Left renal cortex interstitium (tissue), 4 donors: ENCODE data around the gene GAS7. TPM values are rescaled to one million over a fixed set of nuclear protein-coding genes. Genes with fewer than 3 reads are reported as not detected.

Experiments used
- DNase-seq, 4 donors: peaks; one replicate each; pipeline ENCODE4 v3.0.0-alpha.2; 2013; ENCODE audit warnings: low read depth in 4 of 4, low spot score in 2 of 4, missing footprints in 1 of 4
- polyA plus RNA-seq, 4 donors: library from polyadenylated mRNA; unstranded; fragments of 120-200 nt; gene quantifications; one replicate each; pipeline ENCODE4 v1.2.1, GENCODE V29; 2013; ENCODE audit not compliant: insufficient read length in 4 of 4

The GAS7 gene
- polyA plus RNA-seq, 4 donors: 14.0 to 18.4 (median 17.4) TPM

GRCh38 chr17:10172778-10173177 lies 25.6 kb downstream of the GAS7 start:
- DNase-seq: no peak

DNA sequence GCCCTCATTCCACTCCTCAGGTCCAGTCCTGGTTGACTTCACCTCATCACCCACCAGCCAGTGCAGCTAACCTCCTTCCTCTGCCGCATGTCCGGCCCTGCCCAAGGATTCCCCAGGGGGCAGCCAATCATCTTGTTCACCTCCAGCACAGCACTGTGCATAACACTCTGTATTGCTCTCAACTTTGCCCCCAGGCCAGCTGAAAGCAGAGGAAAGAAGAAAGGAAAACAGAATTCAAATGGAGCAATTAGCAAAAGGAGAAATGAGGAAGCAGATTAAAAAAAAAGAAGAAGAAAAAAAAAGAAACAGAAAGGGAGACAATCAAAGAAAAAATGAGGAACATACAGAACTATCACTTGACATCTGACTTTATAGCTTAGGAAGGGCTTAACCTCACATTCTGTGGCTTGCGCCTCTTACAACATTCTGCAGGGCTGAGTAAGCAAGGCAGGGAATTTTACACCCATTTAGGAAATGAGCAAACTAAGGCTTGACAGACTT lies 26.1 kb downstream of the GAS7 start:
- DNase-seq: no peak

DNA sequence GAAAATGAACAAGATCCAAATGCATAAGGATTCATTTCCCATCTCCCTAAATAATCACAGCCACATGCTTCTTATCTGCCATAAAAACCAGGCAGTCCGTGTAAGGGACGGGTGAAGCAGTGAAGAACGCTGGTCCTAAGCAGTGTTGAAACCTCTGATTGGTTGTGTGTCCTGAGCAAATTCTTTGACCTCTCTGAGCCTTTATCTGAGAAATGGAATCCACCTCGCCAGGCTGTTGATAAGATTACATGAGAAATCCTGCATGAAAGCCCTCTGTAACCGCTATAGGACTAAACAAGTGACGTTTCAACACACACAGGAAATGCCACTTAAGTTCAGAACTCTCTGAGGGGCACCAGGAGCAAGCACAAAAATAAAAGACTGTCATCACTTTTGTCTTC lies 26.8 kb downstream of the GAS7 start:
- DNase-seq: no peak

DNA sequence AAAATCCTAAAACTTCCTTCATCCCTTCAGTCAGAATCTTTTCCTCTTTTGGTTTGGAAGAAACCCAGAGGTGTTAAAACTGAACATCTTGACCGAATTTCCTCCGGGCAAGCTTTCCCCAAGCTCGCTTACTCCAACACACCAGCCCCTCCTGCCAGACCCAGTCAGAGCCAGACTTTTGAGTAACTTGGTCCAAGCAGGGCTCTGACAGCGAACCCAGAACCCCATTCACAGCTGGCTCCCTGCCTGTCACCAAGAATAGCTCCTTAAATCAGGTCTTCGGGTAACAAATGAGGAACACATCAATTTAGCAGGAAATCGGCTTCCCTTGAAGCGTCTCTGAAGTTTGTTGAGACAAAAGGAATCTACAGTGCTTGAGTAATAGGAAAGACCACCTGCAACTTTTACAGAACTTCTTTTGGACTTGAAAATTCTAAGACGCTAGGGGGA lies 27.3 kb downstream of the GAS7 start:
- no peak for DNase-seq

DNA sequence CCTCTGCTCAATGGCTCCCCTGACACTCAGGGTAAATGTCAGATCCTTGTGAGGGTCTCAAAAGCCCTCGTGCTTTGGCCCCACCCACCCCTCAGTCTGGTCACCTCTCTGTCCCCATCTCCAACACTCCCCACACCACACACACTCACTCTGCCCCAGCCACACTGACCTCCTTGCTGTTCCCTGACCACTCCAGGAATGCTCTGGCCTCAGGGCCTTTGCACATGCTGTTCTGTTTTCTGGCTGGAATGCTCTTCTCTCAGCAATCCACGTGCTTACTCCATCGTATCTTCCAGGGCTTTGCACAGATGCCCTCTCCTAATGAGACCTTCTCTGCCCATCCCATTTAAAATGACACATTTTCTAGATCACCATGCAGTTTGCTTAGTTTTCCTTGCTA lies 28.2 kb downstream of the GAS7 start:
- DNase-seq: no peak

GRCh38 chr17:10169290-10169689 lies 29.1 kb downstream of the GAS7 start:
- no peak for DNase-seq

GRCh38 chr17:10166176-10166935 lies 32.0 kb downstream of the GAS7 start:
- no peak for DNase-seq

GRCh38 chr17:10162096-10162495 lies 36.3 kb downstream of the GAS7 start:
- no peak for DNase-seq

DNA sequence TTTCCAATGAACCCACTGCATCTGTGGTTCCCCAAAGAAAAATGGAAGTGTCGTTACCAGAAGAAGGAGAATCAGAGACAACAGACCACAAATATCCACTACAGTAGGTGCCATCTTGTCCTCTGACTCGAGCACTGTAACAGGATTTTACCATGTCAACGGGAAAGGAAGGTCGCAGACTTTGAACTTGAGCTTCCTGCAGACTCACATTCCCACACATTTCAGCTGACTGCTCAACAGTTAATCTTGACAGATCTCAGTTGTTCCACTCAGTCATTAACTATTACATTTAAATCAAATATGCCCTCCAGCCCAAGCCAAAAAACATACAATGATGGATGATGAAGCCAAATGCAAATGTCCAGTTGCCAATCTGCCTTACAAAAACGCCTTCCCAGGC lies 37.0 kb downstream of the GAS7 start:
- no peak for DNase-seq

GRCh38 chr17:10156948-10157607 lies 41.3 kb downstream of the GAS7 start:
- no peak for DNase-seq

DNA sequence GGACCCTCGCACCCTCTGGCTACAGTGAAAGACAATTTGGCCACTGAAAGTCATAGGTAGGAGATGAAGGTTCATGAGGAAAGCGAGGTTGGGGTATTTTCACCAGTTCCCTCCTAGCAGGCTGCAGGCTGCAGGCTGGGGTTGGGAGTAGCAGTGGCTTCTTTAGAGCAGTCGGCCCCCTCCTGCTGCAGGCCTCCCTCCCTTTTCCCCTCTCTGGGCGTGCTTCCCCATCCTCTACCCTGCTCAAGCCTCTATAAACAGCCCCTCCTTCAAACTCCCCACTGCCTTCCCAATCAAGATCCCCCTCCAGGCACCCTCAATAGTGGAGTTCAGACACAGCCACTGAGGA lies 41.8 kb downstream of the GAS7 start:
- no peak for DNase-seq

GRCh38 chr17:10156077-10156435 lies 42.4 kb downstream of the GAS7 start:
- no peak for DNase-seq

GRCh38 chr17:10155371-10156076 lies 42.9 kb downstream of the GAS7 start:
- DNase-seq: no peak

DNA sequence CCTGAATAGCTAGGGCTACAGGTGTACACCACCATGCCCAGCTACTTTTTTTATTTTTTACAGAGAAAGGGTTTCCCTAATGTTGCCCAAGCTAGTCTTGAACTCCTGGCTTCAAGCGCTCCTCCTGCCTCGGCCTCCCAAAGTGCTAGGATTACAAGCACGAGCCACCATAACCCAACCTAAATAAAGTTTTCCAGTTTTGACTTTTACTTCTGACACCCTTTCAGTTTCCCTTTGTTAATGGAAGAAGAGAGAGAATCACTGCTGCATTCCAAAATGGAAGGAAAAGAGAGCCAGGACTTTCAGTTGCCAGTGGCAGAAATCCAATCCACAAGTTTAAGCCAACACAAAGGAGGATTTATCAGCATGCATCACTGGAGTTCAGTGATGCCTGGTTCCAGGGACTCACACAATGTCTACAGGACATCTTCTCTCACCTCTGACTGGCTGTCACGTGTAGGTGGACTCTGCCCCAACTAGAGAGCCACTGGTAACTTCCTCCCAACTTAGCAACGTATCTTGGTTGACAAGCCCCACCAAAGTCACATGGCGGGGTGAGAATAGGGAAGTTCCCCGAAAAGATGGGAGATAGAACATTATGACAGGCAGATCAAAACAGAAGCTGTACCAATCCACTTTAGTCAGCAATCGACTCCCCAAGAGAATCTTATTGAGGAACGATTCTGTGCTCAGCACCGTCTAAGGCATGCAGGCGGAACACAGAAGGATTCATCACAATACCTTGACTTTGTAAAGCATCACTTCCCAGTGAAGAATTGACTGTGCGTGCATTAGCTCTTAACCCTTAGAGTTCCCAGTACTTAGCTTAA lies 46.5 kb downstream of the GAS7 start:
- no peak for DNase-seq

DNA sequence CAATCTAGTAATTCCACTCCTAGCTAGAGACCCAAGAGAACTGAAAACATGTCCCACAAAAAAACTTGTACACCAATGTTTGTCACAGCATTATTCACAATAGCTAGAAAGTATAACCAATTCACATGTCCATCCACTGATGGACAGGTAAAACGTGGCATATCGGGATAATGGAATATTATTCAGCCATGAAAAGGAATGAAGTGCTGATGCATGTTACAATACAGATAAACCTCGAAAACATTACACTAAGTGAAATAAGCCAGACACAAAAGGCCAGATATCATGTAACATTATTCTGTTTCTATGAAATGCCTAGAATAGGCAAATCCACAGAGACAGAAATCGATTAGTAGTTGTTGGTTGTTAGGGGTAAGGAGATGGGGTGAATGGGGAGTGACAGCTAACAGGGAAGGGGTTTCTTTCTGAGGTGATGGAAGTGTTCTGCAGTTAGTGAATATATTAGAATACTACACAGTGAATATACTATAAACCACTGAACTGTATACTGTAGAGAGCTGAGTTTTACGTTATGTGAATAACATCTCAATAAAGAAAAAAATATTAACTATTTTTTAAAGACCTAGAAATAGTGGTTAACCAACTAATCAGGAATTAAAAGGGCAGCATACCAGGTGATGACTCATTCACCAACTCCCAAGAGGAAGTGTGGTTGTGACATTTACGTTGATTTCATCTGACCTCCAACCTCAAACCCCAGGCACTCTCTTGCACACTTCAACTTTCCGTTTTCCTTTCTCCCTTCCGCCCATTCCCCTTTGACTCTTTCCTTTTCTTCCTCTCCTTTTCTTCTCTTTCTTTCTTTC lies 48.6 kb downstream of the GAS7 start:
- no peak for DNase-seq

- no peak for DNase-seq
Measured at GRCh38 chr17:10147761-10148415, 50.5 kb downstream of the GAS7 start.

DNA sequence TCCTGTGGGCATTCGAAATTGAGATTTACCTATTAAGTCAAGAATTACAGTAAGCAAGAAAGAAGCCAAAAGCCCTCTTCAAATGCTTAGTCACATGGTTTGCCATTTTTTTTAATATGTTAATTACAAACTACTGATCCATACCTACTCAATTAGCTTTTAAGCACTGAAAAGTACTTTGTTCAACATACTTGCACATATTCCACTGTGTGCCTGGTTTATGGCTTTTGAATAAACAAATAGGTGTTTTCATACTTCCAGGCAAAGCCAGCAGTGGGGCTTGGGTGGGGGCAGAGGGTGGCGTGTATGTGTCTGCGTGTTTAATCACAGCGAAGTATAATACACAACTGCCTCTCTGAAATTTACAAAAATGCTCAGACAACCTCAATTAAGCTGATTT lies 51.4 kb downstream of the GAS7 start:
- no peak for DNase-seq

GRCh38 chr17:10144982-10145381 lies 53.4 kb downstream of the GAS7 start:
- DNase-seq: no peak

DNA sequence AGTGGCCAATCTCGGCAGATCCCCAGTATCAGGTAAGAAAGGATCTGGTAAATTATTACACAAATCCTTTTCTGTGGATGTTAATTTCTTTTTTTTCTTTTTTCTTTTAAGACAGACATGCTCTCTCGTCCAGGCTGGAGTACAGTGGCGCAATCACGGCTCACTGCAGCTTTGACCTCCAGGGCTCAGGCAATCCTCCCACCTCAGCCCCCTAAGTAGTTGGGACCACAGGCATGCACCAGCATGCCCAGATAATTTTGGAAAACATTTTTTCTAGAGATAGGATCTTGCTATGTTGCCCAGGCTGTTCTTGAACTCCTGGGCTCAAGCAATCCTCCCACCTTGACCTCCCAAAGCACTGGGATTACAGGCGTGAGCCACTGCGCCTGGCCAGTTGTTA lies 54.0 kb downstream of the GAS7 start:
- DNase-seq: no peak
